Nephron (organoid): ENCODE data around the gene COQ5.

Experiments
- H3K27ac Mint-ChIP-seq, 3 experiments: 2 replicates each; pipeline ENCODE4 v1.8.0; 2020; ENCODE audit warnings: mixed read lengths in 3 of 3, mild to moderate bottlenecking in 2 of 3, moderate library complexity in 1 of 3
- H3K27me3 Mint-ChIP-seq: 2 replicates; pipeline ENCODE4 v1.8.0; 2021; ENCODE audit warnings: low read depth, mild to moderate bottlenecking, moderate library complexity, mixed read lengths
- H3K36me3 Mint-ChIP-seq: 2 replicates; pipeline ENCODE4 v1.8.0; 2020; ENCODE audit warnings: low read depth, mixed read lengths
- H3K4me1 Mint-ChIP-seq: 2 replicates; pipeline ENCODE4 v1.8.0; 2020; ENCODE audit warnings: mixed read lengths
- H3K4me3 Mint-ChIP-seq, 3 experiments: 2 replicates each; pipeline ENCODE4 v1.8.0; 2020; ENCODE audit warnings: mild to moderate bottlenecking in 3 of 3, mixed read lengths in 3 of 3, moderate library complexity in 2 of 3
- H3K9me3 Mint-ChIP-seq: 2 replicates; pipeline ENCODE4 v1.8.0; 2020; ENCODE audit warnings: mixed read lengths
- TF ChIP-seq, protein P1 (sequence below), 3 experiments: fragments of 200-600 bp; sonication (generic); IDR thresholded peaks; one replicate each; pipeline ENCODE4 v1.5.0; 2021; ENCODE audit warnings: antibody characterized with exemption in 3 of 3; ENCODE audit not compliant: unreplicated experiment in 3 of 3

The COQ5 gene

DNA sequence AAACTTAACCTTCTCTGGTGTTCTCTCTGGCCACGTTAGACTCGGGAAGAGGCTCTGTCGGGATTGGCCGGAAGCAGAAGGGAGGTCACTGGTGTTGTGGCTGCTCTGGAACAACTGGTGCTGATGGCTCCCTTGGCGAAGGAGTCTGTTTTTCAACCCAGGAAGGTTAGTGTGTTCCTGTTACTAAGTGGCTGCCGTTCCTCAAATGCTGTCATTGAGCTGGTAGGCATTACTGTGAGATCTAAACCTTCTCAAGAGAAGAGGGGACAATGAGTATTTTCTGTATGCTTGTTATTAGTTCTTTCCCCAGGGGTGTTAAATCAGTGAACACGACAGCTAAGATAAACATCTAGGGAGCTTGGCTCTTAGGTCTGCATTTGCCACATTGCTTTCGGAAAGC, 33.9 kb upstream of the COQ5 start:
- Mint-ChIP-seq H3K4me3 (no peak overlapping the region), H3K4me1 (no peaks in the 10 kb centered on the region), H3K36me3 (peaks cover 78% of the 10 kb centered on the region), H3K9me3 (no peaks in the 10 kb centered on the region), H3K27ac (no peak overlapping the region), H3K27me3 (no peaks in the 10 kb centered on the region)
- TF ChIP-seq, protein P1, sequence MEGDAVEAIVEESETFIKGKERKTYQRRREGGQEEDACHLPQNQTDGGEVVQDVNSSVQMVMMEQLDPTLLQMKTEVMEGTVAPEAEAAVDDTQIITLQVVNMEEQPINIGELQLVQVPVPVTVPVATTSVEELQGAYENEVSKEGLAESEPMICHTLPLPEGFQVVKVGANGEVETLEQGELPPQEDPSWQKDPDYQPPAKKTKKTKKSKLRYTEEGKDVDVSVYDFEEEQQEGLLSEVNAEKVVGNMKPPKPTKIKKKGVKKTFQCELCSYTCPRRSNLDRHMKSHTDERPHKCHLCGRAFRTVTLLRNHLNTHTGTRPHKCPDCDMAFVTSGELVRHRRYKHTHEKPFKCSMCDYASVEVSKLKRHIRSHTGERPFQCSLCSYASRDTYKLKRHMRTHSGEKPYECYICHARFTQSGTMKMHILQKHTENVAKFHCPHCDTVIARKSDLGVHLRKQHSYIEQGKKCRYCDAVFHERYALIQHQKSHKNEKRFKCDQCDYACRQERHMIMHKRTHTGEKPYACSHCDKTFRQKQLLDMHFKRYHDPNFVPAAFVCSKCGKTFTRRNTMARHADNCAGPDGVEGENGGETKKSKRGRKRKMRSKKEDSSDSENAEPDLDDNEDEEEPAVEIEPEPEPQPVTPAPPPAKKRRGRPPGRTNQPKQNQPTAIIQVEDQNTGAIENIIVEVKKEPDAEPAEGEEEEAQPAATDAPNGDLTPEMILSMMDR (IDR thresholded peaks at IDR 0.05; ENCODE audit: unreplicated experiment in 3 of 3), result no peak

DNA sequence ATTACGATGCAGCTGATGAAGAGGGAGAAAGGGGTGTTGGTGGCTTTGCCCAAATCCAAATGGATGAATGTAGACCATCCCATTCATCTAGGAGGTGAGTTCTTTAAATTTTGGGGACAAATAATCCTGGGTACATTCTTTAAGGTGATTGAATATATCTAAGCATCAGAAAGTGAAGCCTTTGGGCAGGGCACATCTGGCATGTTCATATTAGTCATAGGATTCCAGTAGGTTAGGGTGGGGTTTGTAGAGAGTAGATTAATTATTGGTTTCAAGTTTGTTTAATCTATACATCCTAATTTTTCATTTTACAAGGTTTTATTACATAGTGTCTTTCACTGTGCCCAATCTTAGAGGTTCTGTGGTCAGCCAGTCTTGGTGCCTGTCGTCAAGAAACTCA, 28.6 kb upstream of the COQ5 start:
- TF ChIP-seq, protein P1 (IDR thresholded peaks at IDR 0.05; ENCODE audit: unreplicated experiment in 3 of 3), result no peak
- H3K4me1 Mint-ChIP-seq, result peaks cover 8% of the 10 kb centered on the region
- no peaks in the 10 kb centered on the region for H3K9me3 Mint-ChIP-seq
- no peaks in the 10 kb centered on the region for H3K27me3 Mint-ChIP-seq
- H3K36me3 Mint-ChIP-seq, result peaks cover 60% of the 10 kb centered on the region
- H3K27ac Mint-ChIP-seq, result no peak overlapping the region
- H3K4me3 Mint-ChIP-seq, result no peak overlapping the region

DNA sequence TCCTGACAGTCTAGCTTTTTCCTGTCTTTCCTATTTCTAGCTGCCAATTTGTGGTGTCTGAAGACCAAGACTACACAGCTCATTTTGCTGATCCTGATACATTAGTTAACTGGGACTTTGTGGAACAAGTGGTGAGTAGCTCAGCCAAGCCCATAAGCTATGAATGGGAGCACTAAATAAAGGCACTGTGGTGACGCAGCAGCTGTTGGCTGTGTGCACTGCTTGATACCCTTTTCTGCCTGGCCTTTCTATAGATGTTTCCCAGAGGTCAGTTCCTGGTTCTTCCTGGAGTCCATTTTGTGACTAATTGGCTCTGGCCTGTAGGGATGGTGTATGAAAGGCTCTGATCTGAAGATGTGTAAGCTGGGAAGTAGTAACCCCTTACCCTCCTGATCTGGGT, 25.7 kb upstream of the COQ5 start:
- Mint-ChIP-seq H3K36me3 (peaks cover 40% of the 10 kb centered on the region), H3K27ac (peak overlapping the region in 2 of 3 experiments; percentile 57 to 73), H3K27me3 (no peaks in the 10 kb centered on the region), H3K4me1 (peaks cover 8% of the 10 kb centered on the region), H3K4me3 (no peak overlapping the region), H3K9me3 (no peaks in the 10 kb centered on the region)
- TF ChIP-seq, protein P1 (IDR thresholded peaks at IDR 0.05; ENCODE audit: unreplicated experiment in 3 of 3), result no peak

DNA sequence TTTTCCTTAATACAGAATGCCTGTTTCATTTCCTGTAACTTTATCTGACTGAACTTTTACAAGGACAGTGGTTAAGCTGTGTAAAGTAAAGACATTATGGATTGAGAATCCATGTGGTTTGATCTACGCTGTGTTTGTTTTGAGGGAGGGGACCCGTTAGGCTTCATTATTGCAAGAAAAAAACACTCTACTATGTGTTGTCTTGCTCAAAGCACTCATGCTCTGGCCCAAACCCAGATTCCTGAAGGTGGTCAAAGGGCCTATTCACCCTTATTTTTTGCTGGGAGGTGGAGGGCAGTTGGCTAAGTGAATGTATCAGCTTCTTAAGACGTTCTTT, 17.1 kb upstream of the COQ5 start:
- Mint-ChIP-seq H3K9me3 (no peaks in the 10 kb centered on the region), H3K36me3 (peaks cover 6% of the 10 kb centered on the region), H3K27ac (no peak overlapping the region), H3K4me3 (no peak overlapping the region), H3K27me3 (no peaks in the 10 kb centered on the region), H3K4me1 (no peaks in the 10 kb centered on the region)
- TF ChIP-seq, protein P1 (IDR thresholded peaks at IDR 0.05; ENCODE audit: unreplicated experiment in 3 of 3), result no peak

DNA sequence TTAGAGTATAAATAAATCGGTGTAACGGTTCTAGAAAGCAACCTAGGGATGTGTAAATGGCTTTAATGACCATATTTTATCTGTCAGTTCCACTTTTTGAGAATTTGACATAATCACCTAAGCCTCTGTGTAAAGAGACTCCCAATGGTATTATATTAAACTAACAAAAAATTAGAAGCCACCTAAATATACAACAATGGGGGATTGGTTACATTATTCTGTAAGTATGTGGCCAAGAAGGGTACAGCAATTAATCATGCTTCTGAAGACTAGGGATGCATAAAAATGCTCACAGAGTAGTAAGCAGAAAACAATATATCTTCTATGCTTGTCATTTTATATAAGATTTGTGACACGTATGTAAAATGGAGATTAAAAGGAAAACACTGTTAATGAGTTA, 15.7 kb upstream of the COQ5 start:
- TF ChIP-seq, protein P1 (IDR thresholded peaks at IDR 0.05; ENCODE audit: unreplicated experiment in 3 of 3), result no peak
- no peak overlapping the region for H3K4me3 Mint-ChIP-seq
- no peaks in the 10 kb centered on the region for H3K4me1 Mint-ChIP-seq
- H3K36me3 Mint-ChIP-seq, result peaks cover 13% of the 10 kb centered on the region
- no peaks in the 10 kb centered on the region for H3K9me3 Mint-ChIP-seq
- no peak overlapping the region for H3K27ac Mint-ChIP-seq
- no peaks in the 10 kb centered on the region for H3K27me3 Mint-ChIP-seq

DNA sequence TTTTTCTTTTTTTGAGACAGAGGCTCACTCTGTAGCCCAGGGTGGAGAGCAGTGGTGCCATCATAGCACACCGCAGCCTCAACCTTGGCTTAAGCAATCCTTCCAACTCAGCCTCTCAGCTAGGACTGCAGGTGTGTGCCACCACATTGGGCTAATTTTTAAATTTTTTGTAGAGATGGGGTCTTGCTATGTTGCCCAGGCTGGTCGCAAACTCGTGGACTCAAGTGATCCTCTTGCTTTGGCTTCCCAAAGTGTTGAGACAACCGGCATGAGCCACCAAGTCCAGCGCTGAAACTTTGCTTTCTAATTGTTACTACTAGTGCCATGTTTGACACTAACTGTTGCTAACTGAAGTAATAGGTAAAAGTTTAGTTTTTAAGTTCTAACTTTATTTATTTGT, 13.2 kb upstream of the COQ5 start:
- no peak overlapping the region for H3K4me3 Mint-ChIP-seq
- H3K27ac Mint-ChIP-seq, result no peak overlapping the region
- TF ChIP-seq, protein P1 (IDR thresholded peaks at IDR 0.05; ENCODE audit: unreplicated experiment in 3 of 3), result no peak
- H3K27me3 Mint-ChIP-seq, result no peaks in the 10 kb centered on the region
- H3K4me1 Mint-ChIP-seq, result peaks cover 22% of the 10 kb centered on the region
- H3K36me3 Mint-ChIP-seq, result peaks cover 33% of the 10 kb centered on the region
- H3K9me3 Mint-ChIP-seq, result no peaks in the 10 kb centered on the region
